GM18508 (cell line): ENCODE data around the gene VSTM2L.
"Not testable (repeated sequence)": the region's sequence is repeated elsewhere in the genome, so short reads cannot be mapped to it uniquely, and the experiment has no call there.

Experiments used
- ATAC-seq: cut with Tn5 transposase; IDR thresholded peaks from one replicate; pipeline ENCODE4 v1.9.1; 2021; ENCODE audit warnings: moderate number of reproducible peaks; ENCODE audit not compliant: insufficient read depth, unreplicated experiment

The VSTM2L gene

DNA sequence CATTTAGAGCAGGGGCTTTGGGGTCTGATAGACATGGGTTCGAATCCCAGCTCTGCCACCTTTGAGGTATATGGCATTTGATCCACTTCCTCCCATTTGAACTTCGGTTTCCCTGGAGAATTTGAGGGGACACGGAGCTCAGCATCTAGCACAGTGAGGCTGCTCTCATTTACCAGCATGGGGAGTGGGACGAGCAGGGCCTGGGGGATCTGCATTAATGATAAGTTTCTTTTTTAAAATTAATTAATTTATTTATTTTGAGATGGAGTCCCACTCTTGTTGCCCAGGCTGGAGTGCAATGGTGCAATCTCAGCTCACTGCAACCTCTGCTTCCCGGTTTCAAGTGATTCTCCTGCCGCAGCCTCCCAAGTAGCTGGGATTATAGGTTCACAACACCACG is 52.6 kb downstream of the VSTM2L start:
- ATAC-seq: no peak

DNA sequence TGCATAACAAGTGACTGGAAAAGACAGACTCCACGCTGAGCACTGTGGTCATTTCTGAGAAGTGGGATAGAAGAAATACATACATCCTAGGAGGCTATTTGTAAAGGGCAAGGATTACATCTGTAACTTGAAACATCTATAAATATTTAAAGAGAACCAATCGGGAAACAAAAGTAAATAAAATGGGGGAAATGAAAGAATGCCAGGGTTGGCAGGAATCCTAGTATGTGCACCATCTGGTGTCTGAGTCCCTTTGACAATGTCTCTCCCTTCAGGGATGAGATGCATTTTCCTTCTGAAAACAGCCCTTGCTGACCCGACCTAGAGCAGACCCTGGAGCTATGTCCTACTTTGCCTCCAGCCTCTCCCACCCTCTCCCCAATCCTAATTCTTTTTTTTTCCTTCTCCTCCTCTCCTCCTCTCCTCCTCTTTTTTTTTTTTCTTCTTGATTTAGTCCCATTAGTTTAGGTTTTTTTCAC is 53.2 kb downstream of the VSTM2L start:
- no peak for ATAC-seq

DNA sequence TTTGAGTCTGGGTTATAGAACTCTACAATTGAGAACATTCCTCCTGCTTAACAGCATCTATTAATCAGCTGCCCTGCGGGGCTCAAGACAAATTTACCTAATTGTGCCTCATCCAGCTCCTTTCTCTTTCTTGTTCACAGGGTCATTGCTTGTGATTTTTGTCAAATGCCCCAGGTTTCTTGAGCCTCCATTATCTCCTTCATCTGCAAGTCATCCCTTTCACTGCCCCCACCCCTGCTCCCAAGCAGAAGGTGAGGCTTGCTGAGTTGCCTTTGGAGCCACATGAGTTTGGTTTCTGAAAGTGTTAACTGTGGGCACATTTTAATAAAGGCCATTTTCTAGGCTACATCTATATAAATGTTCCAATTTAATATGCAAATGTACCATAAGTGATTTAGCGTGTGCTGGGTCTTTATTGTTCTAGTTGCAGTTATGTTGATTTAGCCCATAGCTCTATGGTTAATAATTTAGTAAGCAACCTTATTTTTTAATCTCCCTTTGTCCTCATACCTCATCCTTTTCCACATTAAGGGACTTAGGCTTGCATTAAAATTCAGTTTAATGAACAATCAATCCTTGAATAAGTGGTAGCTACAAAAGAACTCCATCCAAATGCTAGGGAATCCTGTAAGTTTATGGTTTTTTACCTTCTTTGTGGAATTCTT is 56.1 kb downstream of the VSTM2L start:
- no peak for ATAC-seq

DNA sequence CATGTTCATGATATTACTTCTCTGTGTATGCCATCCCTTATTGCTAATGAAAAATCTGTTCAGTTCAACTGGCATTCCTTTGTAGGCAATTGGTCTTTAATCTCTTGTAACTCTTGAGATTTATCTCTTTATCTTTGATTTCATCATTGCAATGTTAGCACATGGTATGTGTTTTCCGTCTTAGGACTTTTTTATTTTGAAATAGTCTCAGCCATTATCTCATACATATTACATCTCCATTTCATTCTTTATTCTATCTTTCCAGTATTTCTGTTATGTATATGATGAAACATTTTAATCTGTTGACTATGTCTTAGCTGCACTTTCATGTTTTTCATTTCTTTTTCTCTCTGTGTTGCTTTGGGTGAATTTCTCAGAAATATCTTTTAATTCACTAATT is 58.1 kb downstream of the VSTM2L start:
- ATAC-seq: no peak

DNA sequence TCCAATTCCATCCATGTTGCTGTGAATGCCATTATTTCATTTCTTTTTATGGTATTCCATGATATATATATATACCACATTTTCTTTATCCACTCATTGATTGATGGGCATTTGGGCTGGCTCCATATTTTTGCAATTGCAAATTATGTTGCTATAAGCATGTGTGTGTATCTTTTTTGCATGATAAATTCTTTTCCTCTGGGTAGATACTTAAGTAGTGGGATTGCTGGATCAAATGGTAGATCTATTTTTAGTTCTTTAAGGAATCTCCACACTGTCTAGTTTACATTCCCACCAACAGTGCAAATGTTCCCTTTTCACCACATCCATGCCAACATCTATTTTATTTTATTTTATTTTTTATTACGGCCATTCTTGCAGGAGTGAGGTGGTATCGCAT is 60.6 kb downstream of the VSTM2L start:
- not testable (repeated sequence) for ATAC-seq

DNA sequence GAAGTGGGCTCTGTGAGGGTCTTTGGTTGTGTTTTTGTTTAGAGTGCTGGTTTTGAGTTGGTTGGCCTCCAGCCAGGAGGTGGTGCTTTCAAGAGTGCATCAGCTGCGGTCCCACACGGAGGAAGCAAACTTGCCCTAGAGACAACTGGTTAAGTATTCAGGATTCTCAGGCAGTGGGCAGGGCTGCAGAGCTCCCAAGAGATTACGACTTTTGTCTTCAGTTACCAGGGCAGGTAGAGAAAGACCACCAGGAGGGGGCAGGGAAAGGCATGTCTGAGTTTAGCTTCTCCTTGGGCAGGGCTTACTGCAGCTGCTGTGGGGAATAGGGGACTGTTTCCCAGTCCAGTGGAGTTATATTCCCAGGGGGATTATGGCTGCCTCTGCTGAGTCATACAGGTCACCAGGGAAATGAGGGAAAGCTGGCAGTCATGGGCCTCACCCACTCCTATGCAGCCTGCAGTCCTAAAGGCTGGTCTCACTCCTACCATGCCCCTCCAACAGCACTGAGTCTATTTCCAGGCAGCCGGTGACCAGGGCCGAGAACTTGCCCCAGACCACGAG is 66.0 kb downstream of the VSTM2L start:
- no peak for ATAC-seq

DNA sequence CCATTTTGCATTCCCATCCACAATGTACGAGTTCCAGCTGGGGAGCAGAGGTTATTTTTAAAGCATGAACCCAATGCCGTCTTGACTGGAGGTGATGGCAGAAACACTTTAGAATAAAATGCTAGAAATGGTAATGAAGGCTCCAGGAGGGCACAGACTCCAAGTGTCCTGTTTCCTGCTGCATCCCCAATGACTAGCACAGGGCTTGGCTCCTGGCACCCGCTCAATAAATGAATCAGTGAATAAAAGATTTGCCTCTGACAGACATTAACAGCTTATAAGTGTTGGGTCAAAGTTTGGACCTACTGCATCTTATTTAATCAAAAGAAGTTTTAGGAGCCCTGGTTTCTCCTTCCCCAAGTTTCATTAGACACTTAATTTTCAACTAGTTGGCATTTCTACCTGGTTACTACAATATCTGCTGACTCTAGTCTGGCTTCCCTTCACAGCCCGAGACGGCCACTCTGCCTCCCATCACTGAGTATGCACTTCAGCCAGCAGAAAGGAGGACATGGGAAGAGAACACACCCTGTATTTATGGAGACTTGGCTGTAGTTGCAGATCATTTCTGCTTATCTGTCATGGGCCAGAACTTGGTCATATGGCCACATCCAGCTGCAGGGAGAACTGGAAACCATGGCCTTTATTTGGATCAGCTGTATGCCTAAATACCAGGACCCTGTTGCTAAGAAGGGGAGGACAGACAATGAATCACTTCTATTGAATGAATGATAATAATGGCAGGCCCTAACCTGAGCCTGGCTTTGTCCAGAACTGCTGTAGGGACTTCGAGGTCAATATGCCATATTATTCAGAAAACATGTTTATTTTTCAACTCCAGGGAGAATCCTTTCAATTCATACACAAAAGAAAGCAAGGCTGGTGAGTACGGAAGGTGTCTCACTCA is 67.3 kb downstream of the VSTM2L start:
- ATAC-seq: no peak

DNA sequence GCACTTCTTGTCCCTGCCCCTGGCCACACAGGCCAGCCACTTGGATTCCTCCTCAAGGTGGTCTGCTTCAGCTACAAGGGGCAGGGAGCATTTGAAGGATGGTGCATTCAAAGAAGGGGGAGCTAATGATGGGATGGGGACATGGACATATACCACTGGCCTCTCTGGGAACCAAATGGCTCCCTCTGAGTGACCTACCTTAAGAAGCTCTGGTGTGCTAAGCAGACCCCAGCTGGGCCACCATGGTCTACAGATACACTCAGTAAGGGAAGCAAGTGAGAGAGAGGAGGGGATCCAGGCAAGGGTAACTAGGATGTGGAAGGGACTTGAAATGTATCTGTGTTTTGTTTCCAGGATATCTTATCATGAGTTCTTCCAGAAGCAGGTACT is 67.9 kb downstream of the VSTM2L start:
- ATAC-seq: no peak

DNA sequence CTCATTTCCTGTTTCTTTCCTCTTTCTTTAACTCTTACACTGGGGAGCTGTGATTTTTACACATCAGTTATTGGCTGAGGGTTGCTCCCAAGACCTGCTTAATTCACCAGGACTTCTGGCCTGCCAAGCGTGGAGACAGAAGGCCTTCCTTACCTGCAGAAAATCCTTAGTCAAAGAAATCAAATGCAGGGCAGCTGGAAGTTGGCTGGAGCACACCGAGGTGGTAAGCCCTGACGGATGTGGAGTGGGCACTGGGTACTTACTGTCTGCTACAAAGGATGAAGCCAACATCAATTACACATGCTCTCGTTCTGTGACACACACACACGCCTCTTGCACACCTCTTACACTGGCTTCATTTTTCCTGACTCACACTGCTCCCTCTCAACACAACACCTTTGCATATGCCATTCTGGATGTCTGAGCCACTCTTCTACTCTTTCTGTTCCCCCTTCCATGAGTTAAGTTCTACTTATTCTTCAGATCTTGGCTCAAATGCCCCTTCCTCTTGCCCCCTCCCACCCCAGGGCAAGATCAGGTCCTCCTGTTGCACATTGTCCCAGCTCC is 68.7 kb downstream of the VSTM2L start:
- ATAC-seq: no peak

DNA sequence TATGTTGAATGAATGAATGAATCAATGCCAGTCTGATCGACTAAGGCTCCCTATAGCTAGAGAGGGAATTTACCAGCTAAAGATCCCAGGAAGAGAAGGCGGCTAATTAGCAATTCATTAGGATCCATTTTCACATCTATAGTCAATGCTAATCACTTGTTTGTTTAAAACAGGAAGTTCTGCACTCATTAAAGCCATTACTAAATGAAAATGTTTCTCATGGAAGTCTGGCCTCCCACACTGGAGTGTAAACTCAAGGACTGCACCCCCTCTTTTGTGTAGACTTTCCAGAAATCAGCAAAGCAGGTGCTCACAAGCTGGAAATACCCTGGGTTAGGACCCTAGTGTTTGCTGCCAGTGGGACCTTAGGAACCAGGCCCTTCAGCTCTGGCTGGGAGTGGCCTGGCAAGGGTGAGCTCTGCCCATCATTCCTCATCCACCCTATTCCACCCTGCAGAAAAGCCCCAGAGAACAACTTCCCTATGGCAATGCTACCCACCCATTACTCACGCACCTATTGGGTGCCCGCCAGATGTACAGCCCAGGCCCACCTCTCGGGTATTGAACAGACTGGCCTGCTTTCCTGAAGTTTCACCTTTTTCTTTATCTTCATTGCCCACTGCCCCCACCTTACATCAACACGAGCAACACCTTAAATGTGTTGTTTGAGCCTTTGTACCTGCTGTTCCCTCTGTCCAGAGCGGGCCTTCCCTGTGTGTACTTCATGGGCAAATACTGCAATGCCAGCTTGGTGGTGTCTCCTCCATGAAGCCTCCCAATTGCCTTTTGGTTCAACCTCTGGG is 69.5 kb downstream of the VSTM2L start:
- no peak for ATAC-seq

DNA sequence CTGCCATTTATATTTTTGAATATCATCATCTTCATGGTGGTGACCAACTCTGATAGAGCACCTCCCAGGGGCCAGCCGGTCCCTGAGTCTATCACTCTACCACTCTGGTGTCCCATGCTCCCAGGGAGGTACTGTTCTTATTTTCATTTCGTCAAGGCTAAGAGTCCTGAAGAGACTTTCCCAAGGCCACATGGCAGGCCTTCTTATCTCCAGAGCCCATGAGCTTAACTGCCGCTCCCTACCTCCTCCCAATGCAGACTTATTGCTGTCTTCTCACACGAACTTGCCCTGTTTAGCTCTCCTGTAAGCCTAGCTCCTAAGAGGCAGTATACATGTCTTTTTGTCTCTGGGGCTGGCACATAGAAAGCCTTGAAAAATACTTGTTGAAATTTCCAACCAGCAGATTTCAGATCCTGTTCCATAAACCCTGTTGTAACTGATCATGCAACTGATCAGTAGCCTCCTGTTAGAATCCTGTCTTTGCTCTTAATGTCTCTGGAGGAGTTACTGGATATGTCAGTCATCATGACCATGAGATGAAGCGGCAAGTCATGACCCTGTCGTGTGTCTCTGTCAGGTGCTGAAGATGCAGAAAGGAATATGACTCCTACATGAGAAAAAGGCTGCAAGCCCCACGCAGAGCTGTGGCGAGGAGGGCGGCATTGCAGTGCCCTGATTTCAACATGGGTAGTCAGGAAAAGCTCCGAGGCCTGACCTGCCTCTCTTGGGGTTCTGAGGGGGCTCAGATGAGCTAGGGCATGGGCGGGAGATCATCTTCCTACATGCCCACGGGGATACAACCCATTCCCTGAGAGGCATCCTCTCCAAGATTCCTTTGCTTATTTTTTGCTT is 70.4 kb downstream of the VSTM2L start:
- no peak for ATAC-seq

DNA sequence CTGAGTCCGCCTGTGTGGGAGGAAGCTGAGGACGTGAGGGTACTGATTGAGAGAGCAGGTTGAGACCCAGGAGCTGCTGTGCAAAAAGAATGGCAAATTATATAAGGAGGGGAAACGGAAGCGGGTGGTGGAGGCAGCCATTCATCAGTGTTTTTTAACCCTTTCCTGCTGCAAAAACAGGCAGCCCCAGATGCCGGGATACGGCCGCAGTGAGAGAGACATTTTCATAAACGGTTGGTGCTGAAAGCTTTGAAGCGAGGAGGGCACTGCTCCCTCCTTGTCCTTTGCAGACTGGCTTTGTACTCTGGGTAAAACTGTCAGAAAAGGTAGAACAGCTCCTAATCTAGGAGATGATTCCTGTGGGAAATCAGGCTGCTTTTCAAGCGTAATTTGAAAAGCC is 74.0 kb downstream of the VSTM2L start:
- ATAC-seq: no peak

DNA sequence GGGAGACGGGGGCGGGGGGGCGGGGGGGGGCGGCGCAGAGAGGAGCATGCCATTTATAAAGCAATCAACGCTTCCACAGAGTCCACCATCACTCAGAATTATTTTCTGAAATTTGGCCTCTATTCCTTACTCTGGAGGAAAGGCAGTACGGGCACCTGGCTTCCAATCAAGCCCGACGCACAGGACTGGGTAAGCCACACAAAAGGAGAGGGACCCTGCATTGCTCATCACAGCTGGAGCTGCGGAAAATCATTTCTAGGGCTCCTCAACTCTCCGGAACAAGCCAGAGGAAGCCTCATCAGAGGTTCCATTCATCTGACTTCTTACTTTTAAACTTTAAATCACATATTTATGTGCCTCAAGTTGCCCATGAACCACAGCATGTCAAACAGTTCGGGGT is 74.4 kb downstream of the VSTM2L start:
- ATAC-seq: no peak

DNA sequence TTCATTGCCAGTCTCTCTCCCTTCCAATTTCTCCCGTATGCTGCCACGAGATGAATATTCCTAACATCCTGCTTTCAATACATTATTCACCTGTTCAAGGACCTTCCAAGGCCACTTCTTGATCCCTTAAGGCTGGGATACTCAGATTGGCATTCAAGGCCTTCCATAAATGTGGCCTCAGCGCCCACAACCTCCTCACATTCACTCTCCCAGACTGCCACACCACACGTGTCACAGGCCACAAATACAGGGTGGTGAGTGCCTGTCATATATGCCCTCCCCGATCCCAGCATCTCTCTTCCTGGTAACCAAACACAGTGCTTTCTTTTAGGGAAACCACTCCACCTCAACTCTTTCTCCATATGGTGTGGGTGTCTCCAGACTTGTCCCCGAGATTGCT is 74.9 kb downstream of the VSTM2L start:
- ATAC-seq: no peak

DNA sequence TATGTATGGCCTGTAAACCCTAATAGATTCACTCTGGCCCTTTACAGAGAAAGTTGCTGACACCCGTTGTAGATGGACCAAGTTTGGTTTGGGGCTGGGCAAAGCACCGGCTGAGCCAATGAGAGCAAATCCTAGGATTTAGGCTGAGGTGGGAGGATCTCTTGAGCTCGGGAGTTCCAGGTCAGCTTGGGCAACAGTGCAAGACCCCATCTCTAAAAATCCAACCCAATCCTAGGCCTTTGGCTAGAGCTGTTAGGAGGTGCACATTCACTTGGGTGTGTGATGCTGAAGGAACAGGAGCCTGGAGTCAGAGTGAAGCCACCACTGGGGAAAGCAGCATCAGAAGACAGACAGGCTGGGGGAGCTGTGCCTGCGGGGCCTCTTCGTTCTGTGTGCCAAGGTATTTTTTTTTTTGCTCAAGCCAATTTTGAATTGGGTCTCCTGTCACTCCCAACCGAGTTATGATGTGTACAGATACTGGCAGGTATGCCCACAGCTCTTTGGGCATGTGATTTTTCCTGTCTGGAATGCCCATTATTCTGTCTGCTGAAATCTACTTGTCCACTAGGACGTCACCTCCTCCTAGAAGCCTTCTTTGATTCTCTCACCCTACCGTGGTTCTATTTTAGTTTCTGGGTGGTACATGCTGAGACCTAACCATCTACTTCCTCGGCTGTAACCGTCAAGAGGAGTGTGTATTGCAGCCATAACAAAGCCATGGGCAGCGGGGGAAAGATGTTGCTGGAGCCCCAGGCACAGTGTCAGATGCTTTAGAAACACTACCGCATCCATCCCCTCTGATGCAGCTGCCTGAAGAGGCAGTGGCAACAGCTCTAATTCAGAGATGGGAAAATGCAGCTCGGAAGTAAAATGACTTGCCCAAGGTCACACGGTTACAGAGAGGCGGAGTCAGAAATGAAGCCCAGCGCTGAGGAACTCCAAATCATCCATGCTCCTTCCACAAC is 76.4 kb downstream of the VSTM2L start:
- no peak for ATAC-seq

DNA sequence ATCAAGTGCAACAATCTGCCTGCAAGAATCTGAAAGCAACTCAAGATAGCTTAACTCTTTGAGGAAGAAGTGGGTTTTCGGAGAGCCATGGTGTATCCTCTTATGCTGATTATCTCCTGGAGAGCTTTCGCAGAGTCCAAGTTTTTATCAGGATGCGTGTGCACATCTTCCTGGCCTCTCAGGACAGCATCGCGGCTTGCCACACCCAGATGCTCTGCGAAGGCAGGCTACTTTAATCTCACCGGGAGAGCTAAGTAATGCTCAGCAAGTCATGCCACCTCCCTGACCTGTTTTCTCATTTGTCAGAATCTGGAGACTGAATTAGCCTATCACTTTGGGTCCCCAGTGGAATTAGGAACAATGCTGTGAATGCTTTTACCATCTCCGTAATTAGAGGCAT is 77.5 kb downstream of the VSTM2L start:
- no peak for ATAC-seq

DNA sequence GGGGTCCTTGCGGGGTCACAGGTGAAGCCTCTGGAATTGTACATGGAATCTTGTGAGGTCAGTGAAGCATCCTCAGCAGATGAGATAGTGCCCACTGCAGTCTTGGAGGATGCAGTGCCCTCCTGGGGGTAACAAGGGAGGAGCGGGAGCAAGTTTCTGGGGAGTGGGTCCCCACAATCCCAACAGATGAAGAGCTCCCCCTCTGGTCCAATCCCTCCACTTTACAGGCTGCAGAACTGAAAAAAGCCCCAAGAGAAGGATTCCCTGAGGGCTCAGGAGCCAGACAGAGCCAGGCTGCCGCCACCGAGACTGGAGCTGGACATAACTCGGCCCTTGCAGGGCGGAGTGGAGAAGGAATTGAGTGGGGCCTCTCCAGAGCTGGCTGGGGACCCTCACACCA is 77.9 kb downstream of the VSTM2L start:
- ATAC-seq: no peak

DNA sequence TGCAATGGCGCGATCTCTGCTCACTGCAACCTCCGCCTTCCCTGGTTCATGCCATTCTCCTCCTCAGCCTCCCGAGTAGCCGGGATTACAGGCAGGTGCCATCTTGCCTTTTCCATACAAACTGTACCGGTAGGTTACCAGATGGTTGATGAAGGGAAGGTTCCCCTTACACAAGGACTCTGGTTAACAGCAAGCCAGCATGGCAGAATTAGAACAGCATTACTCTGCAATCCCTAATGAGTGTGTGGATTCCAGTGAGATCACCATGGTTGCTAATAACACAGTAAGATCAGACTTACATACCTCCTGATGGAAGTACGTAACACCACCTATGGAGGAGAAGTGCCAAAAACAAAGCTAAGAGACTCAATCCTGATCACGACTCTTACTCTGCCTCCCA is 78.6 kb downstream of the VSTM2L start:
- no peak for ATAC-seq
